Lung (tissue), 16 donors: ENCODE data around the gene PRKG2. TPM values are rescaled to one million over a fixed set of nuclear protein-coding genes. Genes with fewer than 3 reads are reported as not detected.
A peak's percentile ranks its signal among the peaks of the same experiment; 100 is the strongest.

ENCODE experiments used
- ATAC-seq: fragments of 200-7000 bp; cut with Tn5 transposase; one replicate; pipeline ENCODE4 v1.9.1; 2020; ENCODE audit warnings: moderate number of reproducible peaks; ENCODE audit not compliant: insufficient read depth, low FRiP score
- DNase-seq, 3 donors: peaks; one replicate each; pipeline ENCODE4 v3.0.0-alpha.2; 2013 to 2017
- H3K27ac ChIP-seq, 2 donors: one replicate each; pipeline ENCODE4 v1.5.1; 2013; ENCODE audit warnings: mild to moderate bottlenecking in 2 of 2, moderate library complexity in 2 of 2, control low read depth in 1 of 2, inconsistent platforms in 1 of 2, low read depth in 1 of 2, low read length in 1 of 2
- H3K27me3 ChIP-seq, 3 donors: one replicate each; pipeline ENCODE4 v1.5.1; 2013; ENCODE audit warnings: low read length in 2 of 3; ENCODE audit not compliant: control insufficient read depth in 3 of 3, insufficient read depth in 3 of 3
- H3K36me3 ChIP-seq, 4 donors: one replicate each; pipeline ENCODE4 v1.5.1; 2013; ENCODE audit warnings: low read length in 4 of 4, mild to moderate bottlenecking in 1 of 4, moderate library complexity in 1 of 4; ENCODE audit not compliant: control insufficient read depth in 4 of 4, insufficient read depth in 4 of 4
- H3K4me1 ChIP-seq, 5 donors: one replicate each; pipeline ENCODE4 v1.5.1; 2013; ENCODE audit warnings: low read length in 5 of 5, mild to moderate bottlenecking in 2 of 5, moderate library complexity in 1 of 5; ENCODE audit not compliant: control insufficient read depth in 5 of 5, insufficient read depth in 5 of 5
- H3K4me3 ChIP-seq: one replicate; pipeline ENCODE4 v1.5.1; 2013; ENCODE audit warnings: mild to moderate bottlenecking, control low read depth, moderate library complexity
- H3K9ac ChIP-seq, 2 donors: one replicate each; pipeline ENCODE4 v1.5.1; 2013; ENCODE audit warnings: low read length in 2 of 2, control low read depth in 1 of 2; ENCODE audit not compliant: insufficient read depth in 1 of 2
- H3K9me3 ChIP-seq, 4 donors: one replicate each; pipeline ENCODE4 v1.5.1; 2013; ENCODE audit warnings: low read length in 3 of 4, mild to moderate bottlenecking in 1 of 4, moderate library complexity in 1 of 4; ENCODE audit not compliant: control insufficient read depth in 4 of 4, insufficient read depth in 3 of 4
- WGBS, 2 donors: extraction: QIAGEN DNeasy Blood & Tissue Kit; methylation state at CpG; one replicate each; pipeline ENCODE4 v1.1.7; 2013; 5-methylcytosine and 5-hydroxymethylcytosine counted together
- long read RNA-seq, 5 donors: transcript quantifications; one replicate each; lab custom pipeline, GENCODE V29; 2026
- polyA plus RNA-seq, 2 donors: library from polyadenylated mRNA; stranded (reverse); fragments of 200-250 nt; gene quantifications; one replicate each; pipeline ENCODE4 v1.2.1, GENCODE V29; 2013
- total RNA-seq, 2 donors: library from RNA; depleted of rRNA in 1 of 2; stranded (reverse); fragments of >200 nt in 1 of 2; gene quantifications; one replicate each; pipeline ENCODE4 v1.2.1, GENCODE V29; 2014 to 2021
- TF ChIP-seq, protein P1 (sequence below): IDR thresholded peaks from 2 replicates; pipeline ENCODE4 v1.5.1; 2012; ENCODE audit warnings: mild to moderate bottlenecking; ENCODE audit errors: control extremely low read depth, extremely low read depth
- donor health status: control.
- donor health status: control.
- donor health status: Bipolar disorder and iron deficiency.
- donor health status: healthy.
- donor health status: DM: yes; HTN: yes; CAD: no.

PRKG2 gene, protein sequence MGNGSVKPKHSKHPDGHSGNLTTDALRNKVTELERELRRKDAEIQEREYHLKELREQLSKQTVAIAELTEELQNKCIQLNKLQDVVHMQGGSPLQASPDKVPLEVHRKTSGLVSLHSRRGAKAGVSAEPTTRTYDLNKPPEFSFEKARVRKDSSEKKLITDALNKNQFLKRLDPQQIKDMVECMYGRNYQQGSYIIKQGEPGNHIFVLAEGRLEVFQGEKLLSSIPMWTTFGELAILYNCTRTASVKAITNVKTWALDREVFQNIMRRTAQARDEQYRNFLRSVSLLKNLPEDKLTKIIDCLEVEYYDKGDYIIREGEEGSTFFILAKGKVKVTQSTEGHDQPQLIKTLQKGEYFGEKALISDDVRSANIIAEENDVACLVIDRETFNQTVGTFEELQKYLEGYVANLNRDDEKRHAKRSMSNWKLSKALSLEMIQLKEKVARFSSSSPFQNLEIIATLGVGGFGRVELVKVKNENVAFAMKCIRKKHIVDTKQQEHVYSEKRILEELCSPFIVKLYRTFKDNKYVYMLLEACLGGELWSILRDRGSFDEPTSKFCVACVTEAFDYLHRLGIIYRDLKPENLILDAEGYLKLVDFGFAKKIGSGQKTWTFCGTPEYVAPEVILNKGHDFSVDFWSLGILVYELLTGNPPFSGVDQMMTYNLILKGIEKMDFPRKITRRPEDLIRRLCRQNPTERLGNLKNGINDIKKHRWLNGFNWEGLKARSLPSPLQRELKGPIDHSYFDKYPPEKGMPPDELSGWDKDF
- 1 to 10 TPM; 3.3 to 4.2 TPM for total RNA-seq
- 1 to 10 TPM in 1 of 2 donors, under 1 TPM in 1; 0.06 to 2.1 TPM for polyA plus RNA-seq
- long read RNA-seq, donor 1, full-length matches to known transcripts, result 1 of 1 reads
- long read RNA-seq, donor 1, partial matches to known transcripts, result 0 of 1 reads
- long read RNA-seq, donor 1, other reads (novel, unspliced or antisense), result 0 of 1 reads
- long read RNA-seq, donor 2, result 0 reads
- long read RNA-seq, donor 3, result 0 reads
- long read RNA-seq, donor 4, result 0 reads
- long read RNA-seq, donor 5, result 0 reads

DNA sequence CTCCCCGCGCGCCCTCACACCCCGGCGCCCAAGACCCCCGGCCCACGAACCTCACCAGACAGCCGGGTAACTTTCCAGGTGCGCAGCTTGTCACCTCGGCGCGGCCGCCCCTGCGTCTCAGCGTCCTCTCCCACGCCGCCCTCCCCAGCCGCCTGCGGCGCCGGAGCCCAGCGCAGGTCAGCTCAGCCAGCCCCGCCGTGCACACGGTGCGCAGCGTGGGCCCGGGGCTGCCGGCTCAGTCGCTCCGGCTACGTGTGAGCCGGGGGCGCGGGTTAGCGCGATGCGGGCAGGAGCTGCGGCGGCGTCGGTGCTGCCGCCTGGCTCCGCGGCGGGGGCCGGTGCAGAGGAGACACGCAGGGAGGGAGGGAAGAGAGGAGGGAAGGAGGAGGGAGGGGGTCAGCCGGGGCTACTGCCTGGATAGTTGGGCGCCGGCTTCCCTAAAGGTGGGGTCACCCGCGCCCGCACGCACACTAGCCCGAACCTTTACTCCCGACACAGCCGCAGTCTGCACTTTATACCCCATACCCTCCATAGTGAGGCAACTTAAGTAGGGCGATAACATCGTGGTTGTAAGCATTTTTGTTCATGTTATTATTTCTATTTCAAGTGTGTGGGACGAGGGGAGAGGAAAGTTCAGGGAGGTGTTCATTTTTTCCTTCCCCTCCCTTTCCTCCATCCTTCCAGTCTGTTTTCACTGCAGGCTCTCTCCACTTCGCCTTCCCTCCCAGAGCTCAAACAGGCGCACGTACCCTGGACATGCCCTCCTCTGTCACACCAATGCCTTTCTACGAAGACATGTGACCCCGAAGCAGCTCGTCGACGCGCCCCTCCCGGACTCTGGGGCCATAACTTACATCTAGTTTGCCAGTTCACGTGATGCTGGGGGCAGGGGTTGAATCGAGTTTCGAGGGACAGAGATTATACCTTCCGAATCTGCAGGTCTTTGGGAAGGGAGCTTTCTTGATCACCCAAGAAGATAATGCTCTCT lies at the start of gene PRKG2:
Gene PRKG2 (minus strand): TSS at position 342 of the 988 bp plus-strand sequence. CDS start 10,175 bp downstream, outside the sequence.
- ATAC-seq (peak; percentile 39), DNase-seq (peak; percentile 33 to 40 (median 35))
- no peaks in the 10 kb centered on the region for H3K36me3 ChIP-seq
- TF ChIP-seq, protein P1, sequence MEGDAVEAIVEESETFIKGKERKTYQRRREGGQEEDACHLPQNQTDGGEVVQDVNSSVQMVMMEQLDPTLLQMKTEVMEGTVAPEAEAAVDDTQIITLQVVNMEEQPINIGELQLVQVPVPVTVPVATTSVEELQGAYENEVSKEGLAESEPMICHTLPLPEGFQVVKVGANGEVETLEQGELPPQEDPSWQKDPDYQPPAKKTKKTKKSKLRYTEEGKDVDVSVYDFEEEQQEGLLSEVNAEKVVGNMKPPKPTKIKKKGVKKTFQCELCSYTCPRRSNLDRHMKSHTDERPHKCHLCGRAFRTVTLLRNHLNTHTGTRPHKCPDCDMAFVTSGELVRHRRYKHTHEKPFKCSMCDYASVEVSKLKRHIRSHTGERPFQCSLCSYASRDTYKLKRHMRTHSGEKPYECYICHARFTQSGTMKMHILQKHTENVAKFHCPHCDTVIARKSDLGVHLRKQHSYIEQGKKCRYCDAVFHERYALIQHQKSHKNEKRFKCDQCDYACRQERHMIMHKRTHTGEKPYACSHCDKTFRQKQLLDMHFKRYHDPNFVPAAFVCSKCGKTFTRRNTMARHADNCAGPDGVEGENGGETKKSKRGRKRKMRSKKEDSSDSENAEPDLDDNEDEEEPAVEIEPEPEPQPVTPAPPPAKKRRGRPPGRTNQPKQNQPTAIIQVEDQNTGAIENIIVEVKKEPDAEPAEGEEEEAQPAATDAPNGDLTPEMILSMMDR, result no peak
- H3K4me3 ChIP-seq, result peak within 1 kb of the TSS; percentile 46
- H3K9ac ChIP-seq, result peak within 1 kb of the TSS in 1 of 2 donors; percentile 66
- 1 to 2% methylated on average over 49 to 75 of the region's 75 CpGs for WGBS, 2 donors
- peaks cover 0 to 6% (median 0%) of the 10 kb centered on the region in 4 donors for H3K9me3 ChIP-seq
- peaks cover 0 to 15% (median 0%) of the 10 kb centered on the region in 5 donors for H3K4me1 ChIP-seq
- peak within 1 kb of the TSS in 1 of 2 donors; percentile 35 for H3K27ac ChIP-seq
- peaks cover 0 to 35% (median 33%) of the 10 kb centered on the region in 3 donors for H3K27me3 ChIP-seq

DNA sequence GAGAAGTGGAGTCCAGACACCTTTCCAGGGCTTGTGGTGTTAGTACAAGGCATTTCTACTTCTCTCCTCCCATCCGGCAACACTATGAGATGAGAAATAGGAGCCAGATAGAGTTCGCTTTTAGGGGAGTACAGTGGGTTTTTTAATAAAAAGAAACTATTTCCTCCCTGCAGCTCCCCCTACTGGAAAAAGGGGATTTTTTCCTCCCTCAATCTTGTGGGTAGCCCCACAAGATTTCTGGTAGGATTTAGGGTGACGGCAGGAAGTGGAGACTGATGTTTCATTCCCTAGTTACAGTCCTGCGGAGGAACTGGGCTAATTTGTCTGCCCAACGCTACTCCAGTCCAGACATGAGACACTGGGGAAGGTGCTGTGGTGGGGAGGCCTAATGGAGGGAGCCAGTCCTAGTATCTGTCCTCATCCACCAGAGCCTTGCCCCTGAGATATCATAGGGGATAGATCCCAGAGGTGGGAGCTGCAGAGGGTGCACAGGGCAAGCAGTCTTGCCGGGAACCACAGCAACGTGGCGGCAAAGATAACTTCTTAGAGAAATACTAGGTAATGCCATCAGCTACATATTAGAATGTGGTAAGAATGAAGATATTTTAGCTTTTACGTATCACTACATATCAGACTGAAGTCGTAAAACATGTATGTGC lies 45.5 kb upstream of the PRKG2 start:
- TF ChIP-seq, protein P1, result no peak
- WGBS, 2 donors, result 82 to 89% methylated on average over 10 of the region's 10 CpGs
- ATAC-seq, result peak; percentile 21

More for the DNA sequence above, 45.5 kb upstream of the PRKG2 start:
- no peaks in the 10 kb centered on the region for H3K9me3 ChIP-seq
- H3K4me1 ChIP-seq, result peaks cover 0 to 2% (median 0%) of the 10 kb centered on the region in 5 donors
- no peak overlapping the region for H3K9ac ChIP-seq
- H3K36me3 ChIP-seq, result no peaks in the 10 kb centered on the region
- no peaks in the 10 kb centered on the region for H3K27me3 ChIP-seq
- H3K4me3 ChIP-seq, result no peak overlapping the region
- H3K27ac ChIP-seq, result no peak overlapping the region
- no peak for DNase-seq
